Measurements from ENCODE around the gene SLC44A1.

- TF ChIP-seq, protein P1, sequence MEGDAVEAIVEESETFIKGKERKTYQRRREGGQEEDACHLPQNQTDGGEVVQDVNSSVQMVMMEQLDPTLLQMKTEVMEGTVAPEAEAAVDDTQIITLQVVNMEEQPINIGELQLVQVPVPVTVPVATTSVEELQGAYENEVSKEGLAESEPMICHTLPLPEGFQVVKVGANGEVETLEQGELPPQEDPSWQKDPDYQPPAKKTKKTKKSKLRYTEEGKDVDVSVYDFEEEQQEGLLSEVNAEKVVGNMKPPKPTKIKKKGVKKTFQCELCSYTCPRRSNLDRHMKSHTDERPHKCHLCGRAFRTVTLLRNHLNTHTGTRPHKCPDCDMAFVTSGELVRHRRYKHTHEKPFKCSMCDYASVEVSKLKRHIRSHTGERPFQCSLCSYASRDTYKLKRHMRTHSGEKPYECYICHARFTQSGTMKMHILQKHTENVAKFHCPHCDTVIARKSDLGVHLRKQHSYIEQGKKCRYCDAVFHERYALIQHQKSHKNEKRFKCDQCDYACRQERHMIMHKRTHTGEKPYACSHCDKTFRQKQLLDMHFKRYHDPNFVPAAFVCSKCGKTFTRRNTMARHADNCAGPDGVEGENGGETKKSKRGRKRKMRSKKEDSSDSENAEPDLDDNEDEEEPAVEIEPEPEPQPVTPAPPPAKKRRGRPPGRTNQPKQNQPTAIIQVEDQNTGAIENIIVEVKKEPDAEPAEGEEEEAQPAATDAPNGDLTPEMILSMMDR (IDR thresholded peaks at IDR 0.05), result no peak
- TF ChIP-seq POLR2A (IDR thresholded peaks at IDR 0.05; ENCODE audit: low read length) (no peak), CHD2 (IDR thresholded peaks at IDR 0.05; ENCODE audit: low read length, partially characterized antibody) (no peak), ZFP36 (IDR thresholded peaks at IDR 0.05; ENCODE audit: borderline replicate concordance, partially characterized antibody) (no peak), RCOR1 (IDR thresholded peaks at IDR 0.05; ENCODE audit: low read depth, low read length) (no peak), BCL3 (IDR thresholded peaks at IDR 0.05) (no peak), JUNB (IDR thresholded peaks at IDR 0.05) (no peak), EP300 (IDR thresholded peaks at IDR 0.05) (no peak), KDM1A (IDR thresholded peaks at IDR 0.05; ENCODE audit: low read depth) (no peak), CEBPB (IDR thresholded peaks at IDR 0.05) (no peak)
- TF ChIP-seq, protein P2, sequence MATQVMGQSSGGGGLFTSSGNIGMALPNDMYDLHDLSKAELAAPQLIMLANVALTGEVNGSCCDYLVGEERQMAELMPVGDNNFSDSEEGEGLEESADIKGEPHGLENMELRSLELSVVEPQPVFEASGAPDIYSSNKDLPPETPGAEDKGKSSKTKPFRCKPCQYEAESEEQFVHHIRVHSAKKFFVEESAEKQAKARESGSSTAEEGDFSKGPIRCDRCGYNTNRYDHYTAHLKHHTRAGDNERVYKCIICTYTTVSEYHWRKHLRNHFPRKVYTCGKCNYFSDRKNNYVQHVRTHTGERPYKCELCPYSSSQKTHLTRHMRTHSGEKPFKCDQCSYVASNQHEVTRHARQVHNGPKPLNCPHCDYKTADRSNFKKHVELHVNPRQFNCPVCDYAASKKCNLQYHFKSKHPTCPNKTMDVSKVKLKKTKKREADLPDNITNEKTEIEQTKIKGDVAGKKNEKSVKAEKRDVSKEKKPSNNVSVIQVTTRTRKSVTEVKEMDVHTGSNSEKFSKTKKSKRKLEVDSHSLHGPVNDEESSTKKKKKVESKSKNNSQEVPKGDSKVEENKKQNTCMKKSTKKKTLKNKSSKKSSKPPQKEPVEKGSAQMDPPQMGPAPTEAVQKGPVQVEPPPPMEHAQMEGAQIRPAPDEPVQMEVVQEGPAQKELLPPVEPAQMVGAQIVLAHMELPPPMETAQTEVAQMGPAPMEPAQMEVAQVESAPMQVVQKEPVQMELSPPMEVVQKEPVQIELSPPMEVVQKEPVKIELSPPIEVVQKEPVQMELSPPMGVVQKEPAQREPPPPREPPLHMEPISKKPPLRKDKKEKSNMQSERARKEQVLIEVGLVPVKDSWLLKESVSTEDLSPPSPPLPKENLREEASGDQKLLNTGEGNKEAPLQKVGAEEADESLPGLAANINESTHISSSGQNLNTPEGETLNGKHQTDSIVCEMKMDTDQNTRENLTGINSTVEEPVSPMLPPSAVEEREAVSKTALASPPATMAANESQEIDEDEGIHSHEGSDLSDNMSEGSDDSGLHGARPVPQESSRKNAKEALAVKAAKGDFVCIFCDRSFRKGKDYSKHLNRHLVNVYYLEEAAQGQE (IDR thresholded peaks at IDR 0.05), result no peak
Measured at GRCh38 chr9:105330755-105331154, 86.3 kb downstream of the SLC44A1 start.
